GM12865 (cell line): ENCODE results near the gene WDCP.

Experiments used
- DNase-seq: peaks from one replicate; pipeline ENCODE4 v3.0.0; 2010; ENCODE audit warnings: low read depth
- H3K4me3 ChIP-seq: 2 replicates; pipeline ENCODE4 v1.5.1; 2011; ENCODE audit warnings: mild to moderate bottlenecking, low read depth, low read length, control low read depth
- TF ChIP-seq, protein P1 (sequence below): IDR thresholded peaks from 2 replicates; pipeline ENCODE4 v1.5.1; 2011; ENCODE audit warnings: low read length, control low read depth, low read depth, inconsistent platforms; ENCODE audit not compliant: insufficient read depth; ENCODE audit errors: missing control alignments

The WDCP gene

DNA sequence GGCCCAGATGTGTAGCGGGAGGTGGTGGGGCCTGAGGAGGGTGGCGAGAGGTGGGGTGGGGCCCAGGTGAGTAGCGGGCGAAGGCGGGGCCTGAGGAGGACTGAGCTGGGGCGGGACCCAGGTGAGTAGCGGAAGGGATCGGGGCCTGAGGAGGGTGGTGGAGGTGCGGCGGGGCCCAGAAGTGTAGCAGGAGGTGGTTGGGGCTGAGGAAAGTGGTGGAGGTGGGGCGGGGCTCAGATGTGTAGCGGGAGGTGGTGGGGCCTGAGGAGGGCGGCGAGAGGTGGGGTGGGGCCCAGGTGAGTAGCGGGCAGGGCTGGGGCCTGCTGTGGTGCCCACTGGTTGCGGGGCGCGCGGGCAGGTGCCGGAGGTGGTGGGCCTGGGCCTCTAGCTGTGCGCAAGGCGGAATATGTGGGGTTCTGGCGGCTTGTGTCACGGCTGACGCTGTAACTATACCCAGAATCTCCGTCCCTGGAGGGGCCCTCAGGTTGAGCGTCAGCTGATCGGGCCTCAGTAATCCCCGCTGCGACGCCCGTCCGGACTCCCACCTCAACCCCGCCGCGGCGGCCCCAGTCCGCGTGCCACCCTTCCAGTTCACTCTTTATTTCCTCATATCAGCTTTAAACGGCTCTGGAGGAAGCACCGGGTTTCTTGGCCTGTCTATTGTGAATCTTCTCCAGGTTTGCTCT, 29.8 kb upstream of the WDCP start:
- TF ChIP-seq, protein P1, sequence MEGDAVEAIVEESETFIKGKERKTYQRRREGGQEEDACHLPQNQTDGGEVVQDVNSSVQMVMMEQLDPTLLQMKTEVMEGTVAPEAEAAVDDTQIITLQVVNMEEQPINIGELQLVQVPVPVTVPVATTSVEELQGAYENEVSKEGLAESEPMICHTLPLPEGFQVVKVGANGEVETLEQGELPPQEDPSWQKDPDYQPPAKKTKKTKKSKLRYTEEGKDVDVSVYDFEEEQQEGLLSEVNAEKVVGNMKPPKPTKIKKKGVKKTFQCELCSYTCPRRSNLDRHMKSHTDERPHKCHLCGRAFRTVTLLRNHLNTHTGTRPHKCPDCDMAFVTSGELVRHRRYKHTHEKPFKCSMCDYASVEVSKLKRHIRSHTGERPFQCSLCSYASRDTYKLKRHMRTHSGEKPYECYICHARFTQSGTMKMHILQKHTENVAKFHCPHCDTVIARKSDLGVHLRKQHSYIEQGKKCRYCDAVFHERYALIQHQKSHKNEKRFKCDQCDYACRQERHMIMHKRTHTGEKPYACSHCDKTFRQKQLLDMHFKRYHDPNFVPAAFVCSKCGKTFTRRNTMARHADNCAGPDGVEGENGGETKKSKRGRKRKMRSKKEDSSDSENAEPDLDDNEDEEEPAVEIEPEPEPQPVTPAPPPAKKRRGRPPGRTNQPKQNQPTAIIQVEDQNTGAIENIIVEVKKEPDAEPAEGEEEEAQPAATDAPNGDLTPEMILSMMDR: no peak
- H3K4me3 ChIP-seq: peak overlapping the region; percentile 72
- DNase-seq: peak; percentile 29

DNA sequence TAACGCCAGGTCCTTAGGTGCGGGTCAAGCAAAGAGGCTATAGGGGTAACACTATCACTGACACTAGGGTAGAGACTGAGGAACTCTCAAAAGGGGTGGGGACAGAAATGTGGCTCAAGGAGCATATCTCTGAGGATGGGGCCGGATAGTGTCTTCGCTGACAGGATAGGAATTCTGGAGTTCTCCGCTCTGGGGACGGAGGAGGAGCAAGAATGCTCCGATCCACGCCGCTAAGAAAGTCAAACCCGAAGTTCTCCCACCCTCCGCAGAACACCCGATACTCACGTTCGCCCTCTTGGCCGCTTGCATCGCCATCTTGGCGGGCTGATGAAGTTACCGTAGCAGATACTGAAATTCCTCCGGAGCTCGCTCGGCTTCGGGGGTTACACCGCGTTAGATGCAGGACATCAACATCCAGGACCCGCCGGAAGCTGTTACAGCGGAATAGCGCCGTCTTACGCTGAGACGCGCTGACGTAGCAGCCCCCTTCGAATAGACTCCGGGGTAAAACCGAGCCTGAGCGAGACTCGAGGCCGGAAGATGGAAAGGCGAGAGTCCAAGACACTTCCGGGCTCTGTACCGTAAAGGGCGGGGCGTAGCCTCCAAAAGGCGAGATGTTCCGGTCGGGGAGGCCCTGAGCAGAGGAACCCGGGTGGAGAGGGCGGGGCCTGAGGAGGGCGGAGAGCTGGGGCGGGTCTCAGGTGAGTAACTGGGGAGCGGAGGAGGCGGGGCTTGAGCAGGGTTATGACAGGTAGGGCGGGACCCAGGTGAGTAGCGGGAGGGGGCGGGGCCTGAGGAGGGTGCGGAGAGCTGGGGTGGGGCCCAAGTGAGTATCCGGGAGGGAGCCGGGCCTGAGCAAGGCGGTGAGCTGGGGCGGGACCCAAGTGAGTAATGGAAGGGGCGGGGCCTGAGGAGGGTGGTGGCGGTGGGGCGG, 29.0 kb upstream of the WDCP start, which contains the start of gene SF3B6:
SF3B6 (minus strand) TSS at position 412 of the 934 bp plus-strand sequence; CDS start at position 315, 97 bp downstream.
- DNase-seq: peak; percentile 99
- TF ChIP-seq, protein P1: no peak

DNA sequence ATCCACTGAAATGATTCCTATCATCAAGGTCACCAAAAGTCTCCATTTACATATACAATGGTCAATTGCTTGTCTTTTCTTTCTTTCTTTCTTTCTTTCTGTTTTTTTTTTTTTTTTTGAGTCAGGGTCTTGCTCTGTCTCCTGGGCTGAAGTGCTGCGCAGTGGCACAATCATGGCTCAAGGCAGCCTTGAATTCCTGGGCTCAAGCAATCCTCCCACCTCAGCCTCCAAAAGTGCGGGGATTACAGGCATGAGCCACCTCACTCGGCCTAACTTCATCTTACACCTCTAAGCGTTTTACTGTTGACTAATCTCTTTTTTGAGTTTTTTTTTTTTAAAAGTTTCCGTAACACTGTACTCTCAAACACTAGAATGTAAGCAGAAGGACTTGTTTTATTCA, 28.1 kb upstream of the WDCP start:
- DNase-seq: no peak
- peak overlapping the region; percentile 85 for H3K4me3 ChIP-seq
- TF ChIP-seq, protein P1: no peak

More for the DNA sequence above, 29.0 kb upstream of the WDCP start, which contains the start of gene SF3B6:
- H3K4me3 ChIP-seq: peak within 1 kb of the TSS; percentile 85

DNA sequence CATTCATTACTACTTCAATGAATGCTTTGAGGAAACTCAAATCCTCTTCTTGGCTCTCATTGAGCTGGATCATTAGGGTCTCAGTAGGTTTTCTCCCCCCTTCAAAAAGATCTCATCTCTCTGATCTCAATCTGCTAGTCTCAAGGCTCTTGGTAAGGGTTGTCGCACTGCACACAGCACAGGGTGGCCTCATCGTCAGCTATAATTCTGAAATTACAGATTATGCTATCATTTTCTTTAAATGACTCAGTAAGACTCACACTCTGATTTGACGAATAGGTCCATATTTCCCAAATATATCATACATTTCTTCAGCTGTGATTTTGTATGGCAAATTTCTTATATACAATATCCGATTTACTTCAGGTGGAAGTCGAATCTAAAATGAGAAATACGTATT, 26.6 kb upstream of the WDCP start:
- DNase-seq: no peak
- TF ChIP-seq, protein P1: no peak
- no peak overlapping the region for H3K4me3 ChIP-seq

DNA sequence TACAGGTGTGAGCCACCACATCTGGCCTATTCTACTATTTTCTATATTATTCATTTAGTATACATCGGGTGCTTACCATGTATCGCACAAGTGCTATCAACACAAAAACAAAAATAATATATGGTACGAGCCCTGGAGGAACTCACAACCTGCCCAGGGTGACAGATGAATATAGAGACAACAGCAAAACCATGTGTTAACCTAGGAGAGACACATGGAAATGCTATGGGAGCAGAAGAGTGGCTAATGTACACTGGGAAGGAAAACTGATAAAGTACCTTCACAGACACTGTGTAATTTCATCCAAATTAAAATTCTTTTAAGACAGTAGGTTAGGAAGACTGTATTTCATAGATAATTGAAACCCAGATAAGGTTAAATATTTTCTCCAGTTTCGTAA, 25.1 kb upstream of the WDCP start:
- TF ChIP-seq, protein P1: no peak
- H3K4me3 ChIP-seq: no peak overlapping the region
- DNase-seq: no peak

DNA sequence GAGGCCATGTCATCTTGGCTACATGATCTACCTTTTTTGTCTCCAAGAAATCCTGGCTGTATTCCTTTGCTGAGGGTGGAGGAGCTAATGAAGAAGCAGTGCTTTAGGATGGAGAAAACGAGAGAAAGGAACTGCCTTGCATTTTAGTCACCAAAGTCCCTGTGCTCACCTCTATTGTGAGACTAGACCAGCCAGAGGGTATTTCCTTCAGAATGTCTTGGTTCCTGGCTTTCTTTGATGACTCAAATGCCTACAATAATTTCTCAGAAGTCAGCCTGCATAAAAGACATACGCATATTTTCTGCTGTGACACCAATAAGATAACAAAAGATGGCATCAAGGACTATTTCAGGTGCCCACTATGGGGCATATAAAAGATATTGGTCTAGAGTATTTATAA, 18.1 kb upstream of the WDCP start:
- DNase-seq: no peak
- TF ChIP-seq, protein P1: no peak
- no peak overlapping the region for H3K4me3 ChIP-seq
